A673 (cell line): Measurements from ENCODE around the gene LRRTM1. TPM values are rescaled to one million over a fixed set of nuclear protein-coding genes. Genes with fewer than 3 reads are reported as not detected.
A peak's percentile ranks its signal among the peaks of the same experiment; 100 is the strongest.

Experiments
- BruUV-seq: library from RNA; stranded (reverse); fragments of 400-500 nt; replicated peaks from 2 replicates; lab custom pipeline; 2021; lab: Mats Ljungman, UMichigan
- CTCF ChIA-PET: fragments of 300-600 bp; sonication (Branson Sonifier 250); formaldehyde crosslinking; loops from one replicate; lab custom pipeline; 2022; ENCODE audit warnings: antibody characterized with exemption; lab: Charles Lee
- POLR2A ChIA-PET: fragments of 300-600 bp; sonication (Branson Sonifier 250); formaldehyde crosslinking; loops from one replicate; lab custom pipeline; 2022; ENCODE audit warnings: antibody characterized with exemption; ENCODE audit not compliant: low non-redundant PET; lab: Charles Lee
- DNase-seq: peaks from one replicate; pipeline ENCODE4 v3.0.0-alpha.2; 2015; ENCODE audit warnings: low spot score
- H3K27ac ChIP-seq: fragments of 200-600 bp; sonication (generic); 2 replicates; pipeline ENCODE4 v1.5.1; 2016; ENCODE audit warnings: mixed run types, low read depth, mild to moderate bottlenecking, mixed read lengths, antibody characterized with exemption, low read length; ENCODE audit not compliant: poor library complexity, severe bottlenecking
- H3K27me3 ChIP-seq: fragments of 200-600 bp; sonication (generic); replicated peaks from 2 replicates; pipeline ENCODE4 v1.6.1; 2017; ENCODE audit warnings: mixed run types, low read depth, mild to moderate bottlenecking, mixed read lengths, antibody characterized with exemption, low read length; ENCODE audit not compliant: insufficient read depth, poor library complexity
- H3K36me3 ChIP-seq: fragments of 200-600 bp; sonication (generic); 2 replicates; pipeline ENCODE4 v1.6.1; 2016; ENCODE audit warnings: mixed run types, mild to moderate bottlenecking, mixed read lengths, antibody characterized with exemption, low read length; ENCODE audit not compliant: insufficient read depth, poor library complexity, severe bottlenecking
- H3K4me1 ChIP-seq: fragments of 200-600 bp; sonication (generic); 2 replicates; pipeline ENCODE4 v1.6.1; 2017; ENCODE audit warnings: mixed run types, mild to moderate bottlenecking, mixed read lengths, antibody characterized with exemption, low read length; ENCODE audit not compliant: insufficient read depth, poor library complexity, severe bottlenecking
- H3K4me3 ChIP-seq: fragments of 200-600 bp; sonication (generic); 2 replicates; pipeline ENCODE4 v1.5.1; 2016; ENCODE audit warnings: low read depth, mixed run types, mild to moderate bottlenecking, mixed read lengths, low read length; ENCODE audit not compliant: poor library complexity, severe bottlenecking
- H3K9me3 ChIP-seq: fragments of 200-600 bp; sonication (generic); 2 replicates; pipeline ENCODE4 v1.6.1; 2016; ENCODE audit warnings: mixed run types, low read depth, mild to moderate bottlenecking, mixed read lengths, antibody characterized with exemption, low read length; ENCODE audit not compliant: poor library complexity, severe bottlenecking
- CTCF ChIP-seq: fragments of 300-800, 200-600 bp; sonication (generic); conservative IDR thresholded peaks from 2 replicates; pipeline ENCODE4 v1.5.1; 2017; ENCODE audit warnings: low read depth, mild to moderate bottlenecking, antibody characterized with exemption, low read length, moderate library complexity, mixed read lengths
- EZH2 ChIP-seq: fragments of 200-600 bp; sonication (generic); IDR thresholded peaks from 2 replicates; pipeline ENCODE4 v1.6.1; 2017; ENCODE audit warnings: borderline replicate concordance, low read depth, mild to moderate bottlenecking, mixed read lengths, antibody characterized with exemption, low read length; ENCODE audit not compliant: poor library complexity, severe bottlenecking
- intact Hi-C: fragments of 100-400 bp; cut with micrococcal nuclease; formaldehyde crosslinking; loops from one replicate; pipeline ENCODE4 v1.10.0; 2022; ENCODE audit not compliant: unreplicated experiment
- total RNA-seq: library from RNA; stranded (reverse); gene quantifications from 2 replicates; pipeline ENCODE4 v1.2.3, GENCODE V29; 2021

LRRTM1 gene
- total RNA-seq, 1 experiment from 2014 or later = not detected

GRCh38 chr2:80257450-80257849 is 47.1 kb downstream of the LRRTM1 start:
- Histone ChIP-seq H3K9me3 (no peaks in the 10 kb centered on the region), H3K4me3 (no peak overlapping the region), H3K36me3 (no peaks in the 10 kb centered on the region), H3K27me3 (no peaks in the 10 kb centered on the region), H3K27ac (no peak overlapping the region), H3K4me1 (no peaks in the 10 kb centered on the region)
- TF ChIP-seq EZH2 (no peak), CTCF (no peak)
- DNase-seq = no peak
- BruUV-seq = no TSS peak
- POLR2A ChIA-PET = no interaction called here
- CTCF ChIA-PET = no interaction called here
- intact Hi-C loops = no loop called here

GRCh38 chr2:80256782-80257167 is 47.8 kb downstream of the LRRTM1 start:
- DNase-seq = no peak
- Histone ChIP-seq H3K9me3 (no peaks in the 10 kb centered on the region), H3K36me3 (no peaks in the 10 kb centered on the region), H3K27me3 (no peaks in the 10 kb centered on the region), H3K27ac (no peak overlapping the region), H3K4me1 (no peaks in the 10 kb centered on the region), H3K4me3 (no peak overlapping the region)
- TF ChIP-seq EZH2 (no peak), CTCF (no peak; the same call in 1 of the 2 replicates)
- BruUV-seq = no TSS peak
- intact Hi-C loops = no loop called here
- CTCF ChIA-PET = no interaction called here
- POLR2A ChIA-PET = no interaction called here

GRCh38 chr2:80255918-80256781 is 48.4 kb downstream of the LRRTM1 start:
- BruUV-seq = no TSS peak
- DNase-seq = peak; percentile 35
- no peaks in the 10 kb centered on the region for H3K27me3 ChIP-seq
- CTCF ChIA-PET = interaction anchor here (1.1 kb wide), 1 partner anchor 18 kb away, joined by 4 read pairs; no protein-coding TSS in a partner anchor
- no peaks in the 10 kb centered on the region for H3K4me1 ChIP-seq
- intact Hi-C loops = no loop called here
- POLR2A ChIA-PET = no interaction called here
- no peak overlapping the region for H3K27ac ChIP-seq
- H3K36me3 ChIP-seq = no peaks in the 10 kb centered on the region
- TF ChIP-seq CTCF (peak; percentile 54), EZH2 (no peak)
- no peaks in the 10 kb centered on the region for H3K9me3 ChIP-seq
- no peak overlapping the region for H3K4me3 ChIP-seq
